GM10248 (cell line): ENCODE data around the gene SCRN3.

ENCODE experiments used
- CTCF ChIA-PET: fragments of 300-600 bp; sonication (Branson Sonifier 250); formaldehyde crosslinking; extraction: SDS; loops from one replicate; lab custom pipeline; 2021; ENCODE audit warnings: antibody characterized with exemption; lab: Yijun Ruan, JAX
- POLR2A ChIA-PET: fragments of 350-650 bp; sonication (Branson Sonifier 250); formaldehyde crosslinking; extraction: SDS; loops from one replicate; lab custom pipeline; 2020; ENCODE audit warnings: antibody characterized with exemption; lab: Yijun Ruan, JAX
- DNase-seq: peaks from one replicate; pipeline ENCODE4 v3.0.0; 2012; ENCODE audit errors: extremely low spot score
- CTCF ChIP-seq: IDR thresholded peaks from 2 replicates; pipeline ENCODE4 v1.5.1; 2012; ENCODE audit warnings: mild to moderate bottlenecking, low read depth; ENCODE audit errors: extremely low read depth, missing control alignments, control extremely low read depth

The SCRN3 gene

GRCh38 chr2:174465327-174465726 is 69.8 kb downstream of the SCRN3 start:
- DNase-seq = no peak
- CTCF ChIA-PET = interaction anchor here (0.8 to 1.5 kb wide), 5 partner anchors 13 to 224 kb away, joined by 3 to 10 read pairs (median 4); partner anchors contain the start of gene GPR155
- POLR2A ChIA-PET = no interaction called here
- TF ChIP-seq CTCF = no peak

GRCh38 chr2:174473796-174474195 is 78.3 kb downstream of the SCRN3 start:
- ChIA-PET POLR2A (no interaction called here), CTCF (interaction anchor here (0.8 to 6.1 kb wide), 8 partner anchors 10 to 74 kb away, joined by 3 to 42 read pairs (median 3); partner anchors contain the start of gene GPR155)
- TF ChIP-seq CTCF = no peak
- no peak for DNase-seq

- no peak for DNase-seq
- ChIA-PET POLR2A (no interaction called here), CTCF (interaction anchor here (0.8 to 1.0 kb wide), 2 partner anchors 13 to 15 kb away, joined by 3 read pairs; no protein-coding TSS in a partner anchor)
- no peak for TF ChIP-seq CTCF
Measured at GRCh38 chr2:174477759-174478158, 82.2 kb downstream of the SCRN3 start.
